GM23338 (cell line): ENCODE measurements around the gene PDLIM5. TPM values are rescaled to one million over a fixed set of nuclear protein-coding genes. Genes with fewer than 3 reads are reported as not detected.
"Not testable (repeated sequence)": the region's sequence is repeated elsewhere in the genome, so short reads cannot be mapped to it uniquely, and the experiment has no call there.

Experiments used
- ATAC-seq: fragments of 200-7000 bp; cut with Tn5 transposase; 3 replicates; pipeline ENCODE4 v1.9.1; 2020
- DNase-seq: peaks from one replicate; pipeline ENCODE4 v3.0.0-alpha.2; 2015; ENCODE audit warnings: low spot score
- H2AFZ ChIP-seq: fragments of 200-600 bp; sonication (generic); 2 replicates; pipeline ENCODE4 v1.8.0; 2016; ENCODE audit warnings: antibody characterized with exemption, mild to moderate bottlenecking, moderate library complexity
- H3F3A ChIP-seq: fragments of 200-600 bp; sonication (generic); replicated peaks from 2 replicates; pipeline ENCODE4 v1.8.0; 2017; ENCODE audit warnings: antibody characterized with exemption, mixed run types, low read depth
- H3K27ac ChIP-seq: fragments of 200-600 bp; sonication (generic); 2 replicates; pipeline ENCODE4 v1.6.1; 2016; ENCODE audit warnings: low read depth
- H3K27me3 ChIP-seq: fragments of 200-600 bp; sonication (generic); 2 replicates; pipeline ENCODE4 v1.8.0; 2016; ENCODE audit warnings: mild to moderate bottlenecking, mixed run types, moderate library complexity; ENCODE audit not compliant: insufficient read depth
- H3K36me3 ChIP-seq: fragments of 200-600 bp; sonication (generic); 2 replicates; pipeline ENCODE4 v1.8.0; 2016; ENCODE audit warnings: mild to moderate bottlenecking; ENCODE audit not compliant: insufficient read depth
- H3K4me1 ChIP-seq: fragments of 200-600 bp; sonication (generic); 2 replicates; pipeline ENCODE4 v1.8.0; 2016; ENCODE audit warnings: mild to moderate bottlenecking, moderate library complexity; ENCODE audit not compliant: insufficient read depth
- H3K4me2 ChIP-seq: fragments of 200-600 bp; sonication (generic); 2 replicates; pipeline ENCODE4 v1.7.1; 2017; ENCODE audit warnings: mixed run types
- H3K4me3 ChIP-seq: fragments of 200-600 bp; sonication (generic); 2 replicates; pipeline ENCODE4 v1.6.1; 2016; ENCODE audit warnings: mixed run types
- H3K79me2 ChIP-seq: fragments of 200-600 bp; sonication (generic); replicated peaks from 2 replicates; pipeline ENCODE4 v1.8.0; 2017; ENCODE audit warnings: mild to moderate bottlenecking; ENCODE audit not compliant: insufficient read depth
- H3K9me2 ChIP-seq: fragments of 200-600 bp; sonication (generic); 2 replicates; pipeline ENCODE4 v1.8.0; 2017; ENCODE audit not compliant: insufficient read depth
- H4K20me1 ChIP-seq: fragments of 200-600 bp; sonication (generic); replicated peaks from 2 replicates; pipeline ENCODE4 v1.8.0; 2017; ENCODE audit warnings: mild to moderate bottlenecking; ENCODE audit not compliant: insufficient read depth
- H3K27ac Mint-ChIP-seq: 2 replicates; pipeline ENCODE4 v1.8.0; 2020; ENCODE audit warnings: inconsistent platforms, mild to moderate bottlenecking, moderate library complexity, mixed read lengths
- H3K27me3 Mint-ChIP-seq: 3 replicates; pipeline ENCODE4 v1.8.0; 2022; ENCODE audit warnings: low read depth, mild to moderate bottlenecking, moderate library complexity, mixed read lengths, inconsistent platforms; ENCODE audit not compliant: insufficient read depth, poor library complexity
- H3K36me3 Mint-ChIP-seq: 3 replicates; pipeline ENCODE4 v1.8.0; 2021; ENCODE audit warnings: low read depth, mild to moderate bottlenecking, inconsistent platforms, moderate library complexity, mixed read lengths
- H3K4me1 Mint-ChIP-seq: 3 replicates; pipeline ENCODE4 v1.8.0; 2020; ENCODE audit warnings: mild to moderate bottlenecking, inconsistent platforms, mixed read lengths
- H3K4me3 Mint-ChIP-seq: 3 replicates; pipeline ENCODE4 v1.8.0; 2021; ENCODE audit warnings: moderate library complexity, mild to moderate bottlenecking, inconsistent platforms, mixed read lengths
- H3K9me3 Mint-ChIP-seq: 3 replicates; pipeline ENCODE4 v1.8.0; 2020; ENCODE audit warnings: moderate library complexity, mild to moderate bottlenecking, inconsistent platforms, mixed read lengths
- EZH2 ChIP-seq: fragments of 200-600 bp; sonication (generic); IDR thresholded peaks from one replicate; pipeline ENCODE4 v1.8.0; 2017; ENCODE audit warnings: antibody characterized with exemption, mild to moderate bottlenecking, low read depth; ENCODE audit not compliant: unreplicated experiment
- EZH2phosphoT487 ChIP-seq: fragments of 200-600 bp; sonication (generic); IDR thresholded peaks from one replicate; pipeline ENCODE4 v1.8.1; 2018; ENCODE audit warnings: antibody characterized with exemption; ENCODE audit not compliant: unreplicated experiment
- JUNB ChIP-seq: IDR thresholded peaks from one replicate; pipeline ENCODE4 v1.6.1; 2016; ENCODE audit warnings: antibody characterized with exemption; ENCODE audit not compliant: unreplicated experiment
- NANOG ChIP-seq: IDR thresholded peaks from 2 replicates; pipeline ENCODE4 v1.6.1; 2016; ENCODE audit warnings: antibody characterized with exemption, borderline replicate concordance
- POLR2AphosphoS5 ChIP-seq: IDR thresholded peaks from 2 replicates; pipeline ENCODE4 v1.6.1; 2016; ENCODE audit warnings: antibody characterized with exemption, low read depth
- STAT1 ChIP-seq: IDR thresholded peaks from one replicate; pipeline ENCODE4 v1.6.1; 2016; ENCODE audit warnings: antibody characterized with exemption; ENCODE audit not compliant: unreplicated experiment
- polyA plus RNA-seq: library from polyadenylated mRNA; unstranded; fragments of >200 nt; fragmentation: Nextera tagmentation; extraction: Ambion mirVana; gene quantifications from 2 replicates; pipeline ENCODE4 v1.2.1, GENCODE V29; 2016
- total RNA-seq: library from RNA; depleted of rRNA; stranded (reverse); fragments of >200 nt; shearing (Covaris generic); gene quantifications from 2 replicates; pipeline ENCODE4 v1.2.3, GENCODE V29; 2014
- TF ChIP-seq, protein P1 (sequence below): IDR thresholded peaks from one replicate; pipeline ENCODE4 v1.6.1; 2018; ENCODE audit warnings: antibody characterized with exemption; ENCODE audit not compliant: unreplicated experiment
- TF ChIP-seq, protein P2 (sequence below), 2 experiments: fragments of 200-600 bp in 1 of 2; sonication (generic) in 1 of 2; conservative IDR thresholded peaks; 2 replicates each; pipeline versions ENCODE4 v1.5.1 to v1.6.1; 2016 to 2017; ENCODE audit warnings: antibody characterized with exemption in 2 of 2, low read depth in 2 of 2, mild to moderate bottlenecking in 2 of 2, moderate library complexity in 1 of 2

Gene PDLIM5
- total and polyA plus RNA-seq, 2 experiments from 2014 or later = 45.2 to 53.0 TPM

DNA sequence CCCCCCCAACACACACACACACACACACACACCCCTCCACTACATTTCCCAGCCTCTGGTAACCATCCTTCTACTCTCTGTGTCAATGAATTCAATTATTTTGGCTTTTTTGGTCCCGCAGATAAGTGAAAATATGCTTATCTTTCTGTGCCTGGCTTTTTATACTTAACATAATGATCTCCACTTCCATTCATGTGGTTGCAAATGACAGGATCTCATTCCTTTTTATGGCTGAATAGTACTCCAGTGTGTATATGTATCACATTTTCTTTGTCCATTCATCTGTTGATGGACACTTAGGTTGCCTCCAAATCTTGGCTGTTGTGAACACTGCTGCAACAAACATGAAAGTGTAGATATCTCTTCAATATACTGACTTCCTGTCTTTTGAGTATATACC lies 59.8 kb downstream of the PDLIM5 start:
- no peaks in the 10 kb centered on the region for H3K27me3 ChIP-seq
- no peak overlapping the region for H3K4me2 ChIP-seq
- H3K27ac ChIP-seq = no peak overlapping the region
- H3K36me3 ChIP-seq = no peaks in the 10 kb centered on the region
- H4K20me1 ChIP-seq = 0 out of 2 replicates have a peak, but pooled peaks cover 5% of the 10 kb centered on the region
- ATAC-seq (no peak), DNase-seq (no peak)
- no peak overlapping the region for H3K4me3 ChIP-seq
- H3K27ac Mint-ChIP-seq = no peak overlapping the region
- H3K9me2 ChIP-seq = no peaks in the 10 kb centered on the region
- no peaks in the 10 kb centered on the region for H3K4me1 Mint-ChIP-seq
- peaks cover 1% of the 10 kb centered on the region for H3K27me3 Mint-ChIP-seq
- no peak for TF ChIP-seq POLR2AphosphoS5
- TF ChIP-seq EZH2 = no peak
- TF ChIP-seq, protein P1, sequence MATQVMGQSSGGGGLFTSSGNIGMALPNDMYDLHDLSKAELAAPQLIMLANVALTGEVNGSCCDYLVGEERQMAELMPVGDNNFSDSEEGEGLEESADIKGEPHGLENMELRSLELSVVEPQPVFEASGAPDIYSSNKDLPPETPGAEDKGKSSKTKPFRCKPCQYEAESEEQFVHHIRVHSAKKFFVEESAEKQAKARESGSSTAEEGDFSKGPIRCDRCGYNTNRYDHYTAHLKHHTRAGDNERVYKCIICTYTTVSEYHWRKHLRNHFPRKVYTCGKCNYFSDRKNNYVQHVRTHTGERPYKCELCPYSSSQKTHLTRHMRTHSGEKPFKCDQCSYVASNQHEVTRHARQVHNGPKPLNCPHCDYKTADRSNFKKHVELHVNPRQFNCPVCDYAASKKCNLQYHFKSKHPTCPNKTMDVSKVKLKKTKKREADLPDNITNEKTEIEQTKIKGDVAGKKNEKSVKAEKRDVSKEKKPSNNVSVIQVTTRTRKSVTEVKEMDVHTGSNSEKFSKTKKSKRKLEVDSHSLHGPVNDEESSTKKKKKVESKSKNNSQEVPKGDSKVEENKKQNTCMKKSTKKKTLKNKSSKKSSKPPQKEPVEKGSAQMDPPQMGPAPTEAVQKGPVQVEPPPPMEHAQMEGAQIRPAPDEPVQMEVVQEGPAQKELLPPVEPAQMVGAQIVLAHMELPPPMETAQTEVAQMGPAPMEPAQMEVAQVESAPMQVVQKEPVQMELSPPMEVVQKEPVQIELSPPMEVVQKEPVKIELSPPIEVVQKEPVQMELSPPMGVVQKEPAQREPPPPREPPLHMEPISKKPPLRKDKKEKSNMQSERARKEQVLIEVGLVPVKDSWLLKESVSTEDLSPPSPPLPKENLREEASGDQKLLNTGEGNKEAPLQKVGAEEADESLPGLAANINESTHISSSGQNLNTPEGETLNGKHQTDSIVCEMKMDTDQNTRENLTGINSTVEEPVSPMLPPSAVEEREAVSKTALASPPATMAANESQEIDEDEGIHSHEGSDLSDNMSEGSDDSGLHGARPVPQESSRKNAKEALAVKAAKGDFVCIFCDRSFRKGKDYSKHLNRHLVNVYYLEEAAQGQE = no peak
- no peak for TF ChIP-seq NANOG
- TF ChIP-seq STAT1 = no peak
- TF ChIP-seq, protein P2, sequence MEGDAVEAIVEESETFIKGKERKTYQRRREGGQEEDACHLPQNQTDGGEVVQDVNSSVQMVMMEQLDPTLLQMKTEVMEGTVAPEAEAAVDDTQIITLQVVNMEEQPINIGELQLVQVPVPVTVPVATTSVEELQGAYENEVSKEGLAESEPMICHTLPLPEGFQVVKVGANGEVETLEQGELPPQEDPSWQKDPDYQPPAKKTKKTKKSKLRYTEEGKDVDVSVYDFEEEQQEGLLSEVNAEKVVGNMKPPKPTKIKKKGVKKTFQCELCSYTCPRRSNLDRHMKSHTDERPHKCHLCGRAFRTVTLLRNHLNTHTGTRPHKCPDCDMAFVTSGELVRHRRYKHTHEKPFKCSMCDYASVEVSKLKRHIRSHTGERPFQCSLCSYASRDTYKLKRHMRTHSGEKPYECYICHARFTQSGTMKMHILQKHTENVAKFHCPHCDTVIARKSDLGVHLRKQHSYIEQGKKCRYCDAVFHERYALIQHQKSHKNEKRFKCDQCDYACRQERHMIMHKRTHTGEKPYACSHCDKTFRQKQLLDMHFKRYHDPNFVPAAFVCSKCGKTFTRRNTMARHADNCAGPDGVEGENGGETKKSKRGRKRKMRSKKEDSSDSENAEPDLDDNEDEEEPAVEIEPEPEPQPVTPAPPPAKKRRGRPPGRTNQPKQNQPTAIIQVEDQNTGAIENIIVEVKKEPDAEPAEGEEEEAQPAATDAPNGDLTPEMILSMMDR (conservative IDR thresholded peaks at IDR 0.05; ENCODE audit: low read depth in 2 of 2) = no peak
- TF ChIP-seq JUNB = no peak
- TF ChIP-seq EZH2phosphoT487 = no peak
- no peaks in the 10 kb centered on the region for H3K4me1 ChIP-seq
- H2AFZ ChIP-seq = no peak overlapping the region
- no peaks in the 10 kb centered on the region; the same call in 2 of the 3 replicates for H3K36me3 Mint-ChIP-seq
- no peaks in the 10 kb centered on the region for H3K9me3 Mint-ChIP-seq
- no peak overlapping the region for H3K4me3 Mint-ChIP-seq
- H3F3A ChIP-seq = no peaks in the 10 kb centered on the region
- peaks cover 37% of the 10 kb centered on the region for H3K79me2 ChIP-seq

DNA sequence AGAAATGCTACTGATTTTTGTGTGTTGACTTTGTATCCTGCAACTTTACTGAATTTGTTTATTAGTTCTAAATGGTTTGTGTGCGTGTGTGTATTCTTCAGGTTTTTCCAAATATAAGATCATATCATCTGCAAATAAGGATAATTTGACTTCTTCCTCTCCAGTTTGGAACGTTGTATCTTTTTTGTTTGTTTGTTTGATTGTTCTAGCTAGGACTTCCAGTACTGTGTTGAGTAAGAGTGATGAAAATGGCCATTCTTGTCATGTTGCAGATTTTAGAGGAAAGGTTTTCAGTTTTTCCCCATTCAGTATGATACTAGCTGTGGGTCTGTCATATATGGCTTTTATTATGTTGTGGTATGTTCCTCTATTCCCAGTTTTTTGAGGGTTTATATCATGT lies 61.8 kb downstream of the PDLIM5 start:
- not testable (repeated sequence) for H3K27ac Mint-ChIP-seq

More for the DNA sequence above, 61.8 kb downstream of the PDLIM5 start:
- not testable (repeated sequence) for H3K36me3 Mint-ChIP-seq, H3K27me3 ChIP-seq, H4K20me1 ChIP-seq, H3K4me1 Mint-ChIP-seq, H3K4me2 ChIP-seq, H3K27ac ChIP-seq, H3K27me3 Mint-ChIP-seq, DNase-seq, H3K4me1 ChIP-seq, H3F3A ChIP-seq, H3K9me3 Mint-ChIP-seq, H3K4me3 Mint-ChIP-seq, H3K9me2 ChIP-seq, ATAC-seq, H2AFZ ChIP-seq, H3K36me3 ChIP-seq, H3K4me3 ChIP-seq
- H3K79me2 ChIP-seq = peaks cover 41% of the 10 kb centered on the region
